ENCODE results near the gene ACTA1.

ACTA1 gene

GRCh38 chr1:229434005-229434640 lies at the start of gene ACTA1:
ACTA1 (minus strand) TSS chr1:229434094; CDS start chr1:229433115, 979 bp downstream.
- TF ChIP-seq ZFP30 (CRISPR knock-in tag; IDR thresholded peaks at IDR 0.05) (no peak), TOX (CRISPR knock-in tag; IDR thresholded peaks at IDR 0.05; ENCODE audit: borderline replicate concordance) (no peak), ZFP3 (CRISPR knock-in tag; IDR thresholded peaks at IDR 0.05) (no peak), ISL1 (CRISPR knock-in tag; IDR thresholded peaks at IDR 0.05) (no peak), ESRRG (CRISPR knock-in tag; IDR thresholded peaks at IDR 0.05) (no peak), TCF4 (CRISPR knock-in tag; IDR thresholded peaks at IDR 0.05; ENCODE audit: borderline replicate concordance) (no peak)
- TF ChIP-seq, protein P1, sequence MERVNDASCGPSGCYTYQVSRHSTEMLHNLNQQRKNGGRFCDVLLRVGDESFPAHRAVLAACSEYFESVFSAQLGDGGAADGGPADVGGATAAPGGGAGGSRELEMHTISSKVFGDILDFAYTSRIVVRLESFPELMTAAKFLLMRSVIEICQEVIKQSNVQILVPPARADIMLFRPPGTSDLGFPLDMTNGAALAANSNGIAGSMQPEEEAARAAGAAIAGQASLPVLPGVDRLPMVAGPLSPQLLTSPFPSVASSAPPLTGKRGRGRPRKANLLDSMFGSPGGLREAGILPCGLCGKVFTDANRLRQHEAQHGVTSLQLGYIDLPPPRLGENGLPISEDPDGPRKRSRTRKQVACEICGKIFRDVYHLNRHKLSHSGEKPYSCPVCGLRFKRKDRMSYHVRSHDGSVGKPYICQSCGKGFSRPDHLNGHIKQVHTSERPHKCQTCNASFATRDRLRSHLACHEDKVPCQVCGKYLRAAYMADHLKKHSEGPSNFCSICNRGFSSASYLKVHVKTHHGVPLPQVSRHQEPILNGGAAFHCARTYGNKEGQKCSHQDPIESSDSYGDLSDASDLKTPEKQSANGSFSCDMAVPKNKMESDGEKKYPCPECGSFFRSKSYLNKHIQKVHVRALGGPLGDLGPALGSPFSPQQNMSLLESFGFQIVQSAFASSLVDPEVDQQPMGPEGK (CRISPR knock-in tag; IDR thresholded peaks at IDR 0.05; ENCODE audit: borderline replicate concordance) = no peak
- ATAC-seq = no peak

GRCh38 chr1:229482511-229482910 lies 48.6 kb upstream of the ACTA1 start:
- TF ChIP-seq ZNF565 (CRISPR knock-in tag; conservative IDR thresholded peaks at IDR 0.05; ENCODE audit: low read depth) = no peak
- TF ChIP-seq ZNF8 (CRISPR knock-in tag; IDR thresholded peaks at IDR 0.05) = no peak
- no peak for TF ChIP-seq PPARA (CRISPR knock-in tag; IDR thresholded peaks at IDR 0.05; ENCODE audit: borderline replicate concordance)
- no peak for TF ChIP-seq ISL1 (CRISPR knock-in tag; IDR thresholded peaks at IDR 0.05)
- TF ChIP-seq, protein P2, sequence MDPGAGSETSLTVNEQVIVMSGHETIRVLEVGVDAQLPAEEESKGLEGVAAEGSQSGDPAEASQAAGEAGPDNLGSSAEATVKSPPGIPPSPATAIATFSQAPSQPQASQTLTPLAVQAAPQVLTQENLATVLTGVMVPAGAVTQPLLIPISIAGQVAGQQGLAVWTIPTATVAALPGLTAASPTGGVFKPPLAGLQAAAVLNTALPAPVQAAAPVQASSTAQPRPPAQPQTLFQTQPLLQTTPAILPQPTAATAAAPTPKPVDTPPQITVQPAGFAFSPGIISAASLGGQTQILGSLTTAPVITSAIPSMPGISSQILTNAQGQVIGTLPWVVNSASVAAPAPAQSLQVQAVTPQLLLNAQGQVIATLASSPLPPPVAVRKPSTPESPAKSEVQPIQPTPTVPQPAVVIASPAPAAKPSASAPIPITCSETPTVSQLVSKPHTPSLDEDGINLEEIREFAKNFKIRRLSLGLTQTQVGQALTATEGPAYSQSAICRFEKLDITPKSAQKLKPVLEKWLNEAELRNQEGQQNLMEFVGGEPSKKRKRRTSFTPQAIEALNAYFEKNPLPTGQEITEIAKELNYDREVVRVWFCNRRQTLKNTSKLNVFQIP (CRISPR knock-in tag; IDR thresholded peaks at IDR 0.05; ENCODE audit: borderline replicate concordance, low read depth) = no peak
- TF ChIP-seq CSDC2 (CRISPR knock-in tag; IDR thresholded peaks at IDR 0.05) = no peak
- TF ChIP-seq, protein P1 (CRISPR knock-in tag; IDR thresholded peaks at IDR 0.05; ENCODE audit: borderline replicate concordance) = no peak
- TF ChIP-seq OSR1 (CRISPR knock-in tag; IDR thresholded peaks at IDR 0.05) = no peak
- no peak for TF ChIP-seq CSRNP3 (CRISPR knock-in tag; IDR thresholded peaks at IDR 0.05)
- TF ChIP-seq ZFP3 (CRISPR knock-in tag; IDR thresholded peaks at IDR 0.05) = no peak
- no peak for TF ChIP-seq ARNTL (CRISPR knock-in tag; IDR thresholded peaks at IDR 0.05; ENCODE audit: borderline replicate concordance, low read depth)
- no peak for TF ChIP-seq TCF4 (CRISPR knock-in tag; IDR thresholded peaks at IDR 0.05; ENCODE audit: borderline replicate concordance)
- peak; percentile 10; the same call in 2 of the 3 replicates for ATAC-seq

GRCh38 chr1:229480495-229480894 lies 46.6 kb upstream of the ACTA1 start:
- ATAC-seq = no peak
- TF ChIP-seq RARB (CRISPR knock-in tag; IDR thresholded peaks at IDR 0.05) (no peak), ESRRG (CRISPR knock-in tag; IDR thresholded peaks at IDR 0.05) (no peak), ZFP30 (CRISPR knock-in tag; IDR thresholded peaks at IDR 0.05) (no peak), ZC3H10 (CRISPR knock-in tag; IDR thresholded peaks at IDR 0.05) (no peak), OSR1 (CRISPR knock-in tag; IDR thresholded peaks at IDR 0.05) (no peak), SNAI2 (CRISPR knock-in tag; IDR thresholded peaks at IDR 0.05) (no peak), GLIS3 (CRISPR knock-in tag; IDR thresholded peaks at IDR 0.05) (no peak), ARNTL (CRISPR knock-in tag; IDR thresholded peaks at IDR 0.05; ENCODE audit: borderline replicate concordance, low read depth) (no peak), ZFP3 (CRISPR knock-in tag; IDR thresholded peaks at IDR 0.05) (no peak), TCF4 (CRISPR knock-in tag; IDR thresholded peaks at IDR 0.05; ENCODE audit: borderline replicate concordance) (no peak), CSDC2 (CRISPR knock-in tag; IDR thresholded peaks at IDR 0.05) (no peak), TOX (CRISPR knock-in tag; IDR thresholded peaks at IDR 0.05; ENCODE audit: borderline replicate concordance) (no peak), PPARA (CRISPR knock-in tag; IDR thresholded peaks at IDR 0.05; ENCODE audit: borderline replicate concordance) (no peak), ISL1 (CRISPR knock-in tag; IDR thresholded peaks at IDR 0.05) (no peak), ZNF8 (CRISPR knock-in tag; IDR thresholded peaks at IDR 0.05) (no peak)
- TF ChIP-seq, protein P1 (CRISPR knock-in tag; IDR thresholded peaks at IDR 0.05; ENCODE audit: borderline replicate concordance) = no peak
- TF ChIP-seq, protein P2 (CRISPR knock-in tag; IDR thresholded peaks at IDR 0.05; ENCODE audit: borderline replicate concordance, low read depth) = no peak
- TF ChIP-seq, protein P3, sequence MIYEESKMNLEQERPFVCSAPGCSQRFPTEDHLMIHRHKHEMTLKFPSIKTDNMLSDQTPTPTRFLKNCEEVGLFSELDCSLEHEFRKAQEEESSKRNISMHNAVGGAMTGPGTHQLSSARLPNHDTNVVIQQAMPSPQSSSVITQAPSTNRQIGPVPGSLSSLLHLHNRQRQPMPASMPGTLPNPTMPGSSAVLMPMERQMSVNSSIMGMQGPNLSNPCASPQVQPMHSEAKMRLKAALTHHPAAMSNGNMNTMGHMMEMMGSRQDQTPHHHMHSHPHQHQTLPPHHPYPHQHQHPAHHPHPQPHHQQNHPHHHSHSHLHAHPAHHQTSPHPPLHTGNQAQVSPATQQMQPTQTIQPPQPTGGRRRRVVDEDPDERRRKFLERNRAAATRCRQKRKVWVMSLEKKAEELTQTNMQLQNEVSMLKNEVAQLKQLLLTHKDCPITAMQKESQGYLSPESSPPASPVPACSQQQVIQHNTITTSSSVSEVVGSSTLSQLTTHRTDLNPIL (CRISPR knock-in tag; IDR thresholded peaks at IDR 0.05; ENCODE audit: low read depth) = no peak
